HG03108 (cell line): ENCODE results near the gene C5orf63.
"Not testable (repeated sequence)": the region's sequence is repeated elsewhere in the genome, so short reads cannot be mapped to it uniquely, and the experiment has no call there.

Source experiments
- ATAC-seq: cut with Tn5 transposase; IDR thresholded peaks from one replicate; pipeline ENCODE4 v1.9.1; 2021; ENCODE audit warnings: moderate library complexity; ENCODE audit not compliant: unreplicated experiment

C5orf63 gene

DNA sequence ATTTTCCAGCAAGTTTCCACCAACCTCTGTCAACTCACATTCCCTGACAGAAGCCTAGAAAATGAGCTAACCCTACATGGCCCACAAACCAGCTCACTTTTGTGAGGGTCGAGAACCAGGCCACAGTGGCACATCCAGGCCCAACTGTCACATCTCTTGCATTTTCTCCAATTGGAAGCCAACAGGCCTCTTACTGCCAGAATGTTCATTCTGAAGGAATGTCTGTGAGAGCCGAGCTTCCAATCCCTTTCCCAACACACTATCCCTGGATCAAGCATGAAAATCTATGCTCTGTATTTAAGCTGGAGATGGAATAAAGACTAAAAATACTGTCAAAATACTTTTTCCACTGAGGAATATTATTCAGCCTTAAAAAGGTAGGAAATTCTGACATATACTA, 62.9 kb downstream of the C5orf63 start:
- no peak for ATAC-seq

DNA sequence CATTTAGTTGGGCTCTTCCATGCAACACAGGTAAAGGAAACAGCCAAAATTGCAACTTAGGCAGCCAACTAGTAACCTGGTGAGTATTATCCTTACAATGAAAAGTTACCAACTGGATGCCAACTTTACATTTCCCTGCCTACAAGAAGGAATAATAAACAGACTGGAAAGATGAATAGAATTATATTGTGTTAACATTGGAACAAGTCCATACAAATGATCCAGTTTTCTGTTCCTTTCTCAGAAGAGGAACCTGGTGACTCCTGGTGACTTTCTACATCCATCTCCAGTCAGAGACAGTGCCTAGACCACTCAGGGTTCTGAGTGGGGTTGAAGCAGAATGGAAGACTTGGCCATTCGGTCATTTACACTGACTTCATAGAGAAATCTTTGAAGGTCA, 63.5 kb downstream of the C5orf63 start:
- ATAC-seq: no peak

DNA sequence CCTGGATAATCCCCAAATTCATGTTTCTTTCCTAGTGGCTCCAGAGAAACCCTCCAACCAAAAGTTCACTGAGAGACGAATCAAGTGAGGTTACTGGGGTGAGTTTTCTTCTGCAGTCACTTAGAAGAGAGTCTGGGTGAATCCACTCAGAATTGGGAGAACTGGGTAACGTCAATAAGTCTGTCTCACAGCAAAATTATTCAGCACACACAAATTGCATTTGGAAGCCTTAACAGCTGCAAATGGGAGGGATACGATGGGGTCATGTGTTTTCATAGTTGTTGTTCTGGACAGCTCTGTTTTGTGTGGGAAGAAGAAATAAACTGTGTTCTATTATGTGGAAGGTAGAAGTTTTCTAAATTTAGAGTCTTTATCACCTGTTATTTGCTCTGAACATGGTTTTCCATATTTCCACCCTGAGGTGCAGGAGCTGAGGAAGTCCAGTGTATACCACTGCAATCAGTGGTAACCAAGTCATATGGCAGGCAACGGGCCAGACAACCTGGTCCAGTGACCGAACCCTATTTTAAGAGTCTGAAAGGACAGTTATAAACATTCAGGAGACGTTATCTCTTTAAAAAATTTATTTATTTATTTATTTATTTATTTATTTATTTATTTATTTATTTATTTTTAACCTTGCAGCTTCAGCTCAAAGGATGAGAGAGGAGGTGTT, 64.9 kb downstream of the C5orf63 start:
- no peak for ATAC-seq

DNA sequence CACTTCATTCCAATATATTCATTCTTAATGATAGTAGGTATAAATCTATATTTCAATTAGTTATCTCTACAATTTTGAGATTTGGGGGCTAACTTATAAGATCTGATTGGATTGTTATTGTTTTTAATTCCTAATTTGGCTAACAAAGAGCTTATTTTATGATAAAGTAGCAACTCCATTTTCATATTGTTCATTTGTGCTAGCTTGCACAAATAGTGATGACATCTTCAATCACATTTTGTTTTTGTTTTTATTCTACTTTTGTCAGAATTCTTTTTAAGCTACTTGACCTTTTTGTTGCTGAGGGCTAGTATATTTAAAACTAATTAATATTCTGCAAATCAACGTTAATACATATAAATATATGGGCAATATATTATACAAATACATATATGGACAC, 65.8 kb downstream of the C5orf63 start:
- ATAC-seq: no peak

DNA sequence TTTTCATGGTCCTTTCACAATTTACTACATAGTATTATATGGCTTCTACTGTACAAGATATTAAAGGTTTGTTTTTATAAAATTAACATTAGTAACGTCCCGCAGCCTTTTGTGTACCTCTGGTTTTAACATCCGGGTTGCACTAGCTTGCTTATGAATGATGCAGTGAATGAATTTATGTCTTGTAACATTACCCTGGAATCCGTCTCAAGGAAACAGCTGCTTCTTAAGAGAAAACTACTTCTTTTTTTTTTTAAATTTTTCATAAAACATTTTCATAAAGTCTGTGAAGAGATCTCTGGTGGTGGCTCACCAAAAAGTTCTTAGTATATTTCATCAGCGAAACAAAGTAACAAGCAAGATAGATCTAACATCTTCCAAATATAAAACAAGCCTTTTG, 66.6 kb downstream of the C5orf63 start:
- ATAC-seq: no peak

DNA sequence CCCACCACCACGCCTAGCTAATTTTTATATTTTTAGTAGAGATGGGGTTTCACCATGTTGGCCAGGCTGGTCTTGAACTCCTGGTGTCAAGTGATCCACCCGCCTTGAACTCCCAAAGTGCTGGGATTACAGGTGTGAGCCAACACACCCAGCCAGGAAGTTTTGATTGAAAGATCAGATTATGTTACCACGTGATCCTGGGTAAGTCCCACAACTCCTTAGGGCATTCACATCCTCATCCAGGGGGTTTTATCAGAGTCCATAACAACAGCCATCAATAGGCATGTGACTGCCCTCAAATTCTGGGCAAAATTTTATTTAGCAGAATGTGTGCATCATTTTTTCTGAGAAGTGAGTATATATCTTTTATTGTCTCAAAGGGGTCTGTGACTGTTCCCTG, 68.0 kb downstream of the C5orf63 start:
- ATAC-seq: not testable (repeated sequence)

DNA sequence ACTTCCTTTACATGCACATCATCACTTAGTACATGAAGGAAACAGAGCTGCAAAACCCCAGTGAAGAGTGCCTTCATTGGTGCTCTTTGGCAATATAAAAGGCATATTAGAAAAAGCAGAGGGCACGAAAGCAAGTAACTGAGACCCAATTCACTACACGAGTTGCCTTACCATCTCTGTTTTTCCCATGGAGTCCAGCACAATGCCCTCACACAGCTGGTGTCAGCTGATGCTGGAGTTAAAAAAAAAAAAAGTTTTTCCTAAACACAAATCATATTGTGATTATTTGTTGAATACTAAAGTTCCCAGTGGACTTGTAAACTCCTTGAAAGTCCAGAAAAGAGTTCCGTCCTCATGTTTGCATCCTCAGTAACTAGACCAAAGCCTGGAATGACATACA, 68.6 kb downstream of the C5orf63 start:
- ATAC-seq: no peak

DNA sequence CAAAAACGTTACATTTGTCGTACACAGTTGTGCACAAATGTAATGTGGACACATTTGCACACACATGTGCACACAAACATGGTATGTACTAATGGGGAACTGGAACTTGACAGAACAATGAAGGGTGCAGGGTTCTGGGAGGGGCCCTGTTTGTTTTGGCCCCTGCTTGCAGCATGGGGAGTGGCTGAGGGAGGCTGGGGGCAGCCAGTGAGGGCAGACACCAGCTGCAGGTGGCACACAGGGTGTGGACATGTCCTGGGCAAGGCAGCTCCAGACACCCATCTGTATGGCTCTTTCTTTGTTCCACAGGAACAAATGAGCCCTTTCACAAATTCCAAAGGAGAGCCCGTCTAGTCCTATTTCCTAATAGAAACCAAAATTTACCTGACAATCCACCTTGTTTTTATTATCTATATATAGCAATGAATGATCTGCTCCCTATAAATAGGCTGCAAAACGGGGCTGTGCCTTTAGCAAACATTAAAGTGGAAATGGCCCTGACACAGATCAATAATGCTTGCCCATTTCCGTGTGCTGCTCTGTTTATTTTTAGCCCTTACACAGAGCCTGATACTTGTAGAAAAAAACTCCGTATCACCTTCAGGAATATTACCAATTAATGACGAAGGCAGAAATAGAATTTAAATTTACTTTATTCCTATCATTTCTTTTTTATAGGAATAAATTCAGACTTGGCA, 69.4 kb downstream of the C5orf63 start:
- no peak for ATAC-seq

DNA sequence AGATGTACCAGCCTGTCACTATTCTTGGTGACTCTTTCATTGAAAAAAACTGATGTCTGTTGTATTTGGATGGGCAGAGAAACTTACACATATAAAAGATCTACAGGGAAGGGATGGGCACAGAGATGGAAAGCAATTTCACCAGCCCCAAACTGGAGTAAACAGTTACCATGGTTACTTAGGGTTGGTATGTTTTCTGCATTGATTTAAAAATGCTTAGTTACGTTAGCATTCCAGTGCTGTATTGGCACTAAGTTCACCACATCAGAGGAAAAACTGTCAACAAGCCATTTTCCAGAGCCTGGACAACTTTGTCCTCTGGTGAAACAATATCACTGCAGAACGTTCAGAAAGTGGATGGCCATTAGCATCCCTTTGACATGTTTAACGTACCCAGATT, 70.9 kb downstream of the C5orf63 start:
- ATAC-seq: no peak

DNA sequence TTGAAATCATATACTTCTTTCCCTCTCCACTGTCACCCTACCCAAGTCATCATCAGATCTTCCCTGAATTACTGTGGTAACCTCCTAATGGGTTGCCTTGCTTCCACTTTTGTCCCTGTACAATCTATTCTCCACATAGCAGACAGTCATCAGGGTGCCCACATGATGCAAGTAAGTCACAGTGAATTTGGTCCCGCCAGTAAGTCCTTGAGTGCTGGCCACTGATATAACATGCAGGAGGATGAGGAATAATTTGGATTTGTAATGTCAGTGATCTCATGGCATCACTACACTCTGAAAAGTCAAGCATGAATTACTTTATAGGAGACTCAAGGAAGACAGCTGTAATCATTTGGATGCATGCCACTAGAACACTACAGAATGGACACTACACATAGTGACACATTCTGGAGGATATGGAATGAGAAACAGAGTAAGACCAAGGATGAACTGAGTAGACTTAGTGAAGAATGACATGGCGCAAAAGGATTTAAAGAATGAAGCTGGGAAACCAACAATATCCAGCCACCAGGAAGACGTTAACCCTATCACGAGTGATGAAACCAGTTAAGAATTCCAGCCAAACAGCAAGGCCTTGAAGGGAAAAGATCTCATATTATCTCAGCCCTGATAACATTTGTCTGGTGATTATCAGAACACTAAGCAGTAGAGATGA, 71.5 kb downstream of the C5orf63 start:
- no peak for ATAC-seq
